Measurements from ENCODE around the gene MPC1L.

GRCh38 chrX:40622479-40623138 is 619 bp upstream of the MPC1L start:
- no peak for TF ChIP-seq NFE2L2 (IDR thresholded peaks at IDR 0.05; ENCODE audit: low read depth, low read length)
- no peak for TF ChIP-seq CTCF (conservative IDR thresholded peaks at IDR 0.05; ENCODE audit: low read depth, low read length)
- TF ChIP-seq CEBPB (IDR thresholded peaks at IDR 0.05; ENCODE audit: low read depth, low read length) = no peak
- TF ChIP-seq FOS (IDR thresholded peaks at IDR 0.05; ENCODE audit: low read depth, low read length) = no peak
- TF ChIP-seq POLR2A (IDR thresholded peaks at IDR 0.05; ENCODE audit: low read depth, low read length) = no peak

Measured in IMR-90 (cell line).